ENCODE data around the gene HCST.

DNA sequence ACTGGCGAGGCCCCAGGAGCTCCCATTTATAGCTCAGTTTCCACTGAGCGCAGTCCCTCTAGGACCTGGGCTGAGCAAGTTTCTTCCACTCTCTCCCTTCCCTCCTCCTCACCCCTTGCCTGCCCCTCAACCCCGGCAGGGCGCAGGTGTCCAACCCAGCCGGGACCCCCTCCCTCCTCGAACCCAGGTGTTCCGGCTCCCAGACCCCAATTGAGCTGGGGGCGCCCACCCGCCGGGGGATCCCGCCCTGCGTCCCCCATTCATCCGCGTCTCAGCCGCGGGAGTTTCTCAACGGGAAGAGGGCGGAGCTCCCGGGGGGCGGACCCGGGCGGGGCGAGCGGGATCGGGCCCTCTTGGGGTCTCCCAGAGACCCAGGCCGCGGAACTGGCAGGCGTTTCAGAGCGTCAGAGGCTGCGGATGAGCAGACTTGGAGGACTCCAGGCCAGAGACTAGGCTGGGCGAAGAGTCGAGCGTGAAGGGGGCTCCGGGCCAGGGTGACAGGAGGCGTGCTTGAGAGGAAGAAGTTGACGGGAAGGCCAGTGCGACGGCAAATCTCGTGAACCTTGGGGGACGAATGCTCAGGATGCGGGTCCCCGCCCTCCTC lies 45.7 kb upstream of the HCST start, which contains the start of gene KIRREL2:
- TF ChIP-seq POLR2A (IDR thresholded peaks at IDR 0.05) (no peak), CTCF (IDR thresholded peaks at IDR 0.05) (no peak)
